Stimulated activated CD8-positive, alpha-beta memory T cell treated with anti-CD3 and anti-CD28 coated beads, Interleukin-15, amount 100 ng/mL, for 48 hours (primary cell): Measurements from ENCODE around the gene COL4A2.
"Not testable (repeated sequence)": the region's sequence is repeated elsewhere in the genome, so short reads cannot be mapped to it uniquely, and the experiment has no call there.

Experiments used
- DNase-seq, 2 donors: peaks; one replicate each; pipeline ENCODE4 v3.0.0-alpha.2; 2020; ENCODE audit warnings: low read depth in 2 of 2

The COL4A2 gene

DNA sequence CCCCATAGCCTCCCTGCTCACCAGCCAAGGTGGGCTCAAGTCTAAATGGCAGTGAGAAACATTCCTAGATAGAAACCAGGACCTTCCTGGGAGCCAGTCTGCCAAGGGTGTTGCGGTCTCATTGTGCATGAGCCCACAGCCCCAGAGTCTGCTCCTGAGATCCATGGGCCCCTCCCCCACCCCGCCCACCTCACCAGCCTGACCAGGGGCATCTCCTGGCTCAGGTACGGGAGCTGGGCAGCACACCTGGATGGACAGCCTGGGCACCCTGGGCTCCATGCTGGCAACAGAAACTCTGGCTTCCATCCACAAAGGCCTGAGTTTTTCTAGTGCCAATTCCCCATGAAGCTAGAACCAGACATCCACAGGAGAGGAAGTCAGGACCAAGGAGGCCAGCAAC, 188.8 kb downstream of the COL4A2 start:
- DNase-seq: no peak

GRCh38 chr13:110496281-110496680, 189.2 kb downstream of the COL4A2 start:
- DNase-seq: no peak

DNA sequence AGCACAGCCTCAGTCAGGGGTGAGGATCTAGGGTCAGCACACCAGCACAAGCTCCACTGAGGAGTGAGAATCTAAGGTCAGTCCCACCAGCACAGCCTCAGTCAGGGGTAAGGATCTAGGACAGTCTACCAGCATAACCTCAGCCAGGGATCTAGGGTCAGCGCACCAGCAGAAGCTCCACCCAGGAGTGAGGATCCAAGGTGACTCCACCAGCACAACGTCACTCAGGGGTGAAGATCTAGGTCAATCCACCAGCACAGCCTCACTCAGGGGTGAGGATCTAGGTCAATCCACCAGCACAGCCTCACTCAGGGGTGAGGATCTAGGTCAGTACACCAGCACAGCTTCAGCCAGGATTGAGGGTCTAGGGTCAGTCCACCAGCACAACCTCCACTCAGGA, 189.9 kb downstream of the COL4A2 start:
- no peak for DNase-seq

DNA sequence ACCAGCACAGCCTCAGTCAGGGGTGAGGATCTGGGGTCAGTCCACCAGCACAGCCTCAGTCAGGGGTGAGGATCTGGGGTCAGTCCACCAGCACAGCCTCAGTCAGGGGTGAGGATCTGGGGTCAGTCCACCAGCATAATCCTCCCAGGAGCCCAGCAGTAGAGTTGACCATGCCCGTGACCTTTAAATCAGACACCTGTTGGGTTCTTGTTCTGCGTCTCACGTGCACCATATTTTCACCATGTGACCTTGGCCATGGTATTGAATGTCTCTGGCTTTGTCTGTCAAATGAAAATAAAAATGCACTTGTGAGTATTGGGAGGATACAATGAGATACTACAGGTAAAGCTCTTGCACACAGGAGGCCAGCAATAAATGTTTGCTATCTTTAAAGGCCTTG, 190.8 kb downstream of the COL4A2 start:
- not testable (repeated sequence) for DNase-seq

GRCh38 chr13:110498327-110498726, 191.2 kb downstream of the COL4A2 start:
- DNase-seq: no peak

GRCh38 chr13:110498765-110499164, 191.7 kb downstream of the COL4A2 start:
- DNase-seq: no peak

DNA sequence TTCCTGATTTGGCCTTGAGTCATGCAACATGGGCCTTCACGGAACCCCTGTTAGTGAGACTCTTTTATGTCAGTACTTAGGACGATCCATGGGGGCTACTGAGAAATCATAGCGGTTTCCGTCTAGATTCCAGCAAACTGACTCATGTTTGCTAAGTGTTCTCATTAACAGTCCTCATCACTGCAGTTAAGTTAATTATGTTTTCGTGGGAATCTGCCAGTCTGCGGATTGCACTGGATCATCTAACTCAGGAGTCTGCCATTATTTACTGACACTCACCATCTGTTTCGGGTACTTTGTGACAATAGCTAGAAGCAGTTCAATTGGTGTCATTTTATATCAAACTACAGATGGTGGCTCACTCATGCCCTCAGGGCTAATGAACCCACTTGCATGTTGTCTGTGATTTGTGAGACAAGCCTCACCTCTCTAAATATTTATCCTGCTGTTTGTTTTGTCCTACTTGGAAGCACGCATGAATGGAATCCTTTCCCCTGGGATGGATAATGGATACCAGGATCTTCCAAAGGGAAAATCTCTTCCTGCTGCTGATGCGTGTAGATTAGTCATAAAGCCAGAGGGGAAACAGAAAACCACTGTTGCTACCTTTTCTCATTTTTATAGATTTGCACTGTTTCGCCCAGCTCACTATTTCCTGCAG, 192.7 kb downstream of the COL4A2 start:
- no peak for DNase-seq

DNA sequence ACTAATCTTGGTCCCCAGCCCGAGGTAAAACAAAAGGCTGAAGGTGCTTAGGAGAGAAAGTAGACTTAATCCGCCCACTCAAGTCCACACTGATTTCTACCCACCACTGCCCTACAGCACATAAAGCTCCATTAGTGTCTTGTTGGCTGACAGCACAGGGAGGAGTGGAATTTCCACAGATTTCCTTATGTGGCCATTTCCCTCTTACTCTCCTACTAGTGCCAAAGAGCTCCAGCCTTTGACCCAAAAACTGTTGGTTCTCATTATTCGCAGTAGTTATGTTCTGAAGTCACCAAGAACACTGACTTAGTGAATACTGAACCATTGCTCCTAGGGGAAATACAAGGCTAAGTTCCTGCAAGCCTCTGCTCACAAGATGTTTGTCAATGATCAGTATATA, 193.3 kb downstream of the COL4A2 start:
- DNase-seq: no peak

DNA sequence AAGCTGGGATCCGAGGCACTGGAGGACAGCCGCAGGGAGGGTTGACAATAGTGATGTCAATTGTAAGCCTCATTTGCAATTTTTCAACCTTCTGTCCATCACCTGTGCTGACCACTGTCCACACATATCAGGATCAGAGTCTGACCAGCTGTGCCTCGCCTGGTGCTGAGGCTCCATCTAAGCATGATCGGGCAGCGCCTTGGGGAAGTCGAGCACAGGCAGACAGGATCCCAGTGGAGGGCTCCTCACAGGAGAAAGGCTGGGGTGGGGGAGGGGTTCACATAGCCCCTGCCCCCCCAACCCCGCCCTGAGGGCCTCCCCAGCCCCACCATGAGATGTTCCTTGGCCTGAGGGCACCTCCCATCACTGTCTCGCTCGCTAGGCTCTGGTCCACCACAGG, 194.1 kb downstream of the COL4A2 start:
- DNase-seq: no peak

DNA sequence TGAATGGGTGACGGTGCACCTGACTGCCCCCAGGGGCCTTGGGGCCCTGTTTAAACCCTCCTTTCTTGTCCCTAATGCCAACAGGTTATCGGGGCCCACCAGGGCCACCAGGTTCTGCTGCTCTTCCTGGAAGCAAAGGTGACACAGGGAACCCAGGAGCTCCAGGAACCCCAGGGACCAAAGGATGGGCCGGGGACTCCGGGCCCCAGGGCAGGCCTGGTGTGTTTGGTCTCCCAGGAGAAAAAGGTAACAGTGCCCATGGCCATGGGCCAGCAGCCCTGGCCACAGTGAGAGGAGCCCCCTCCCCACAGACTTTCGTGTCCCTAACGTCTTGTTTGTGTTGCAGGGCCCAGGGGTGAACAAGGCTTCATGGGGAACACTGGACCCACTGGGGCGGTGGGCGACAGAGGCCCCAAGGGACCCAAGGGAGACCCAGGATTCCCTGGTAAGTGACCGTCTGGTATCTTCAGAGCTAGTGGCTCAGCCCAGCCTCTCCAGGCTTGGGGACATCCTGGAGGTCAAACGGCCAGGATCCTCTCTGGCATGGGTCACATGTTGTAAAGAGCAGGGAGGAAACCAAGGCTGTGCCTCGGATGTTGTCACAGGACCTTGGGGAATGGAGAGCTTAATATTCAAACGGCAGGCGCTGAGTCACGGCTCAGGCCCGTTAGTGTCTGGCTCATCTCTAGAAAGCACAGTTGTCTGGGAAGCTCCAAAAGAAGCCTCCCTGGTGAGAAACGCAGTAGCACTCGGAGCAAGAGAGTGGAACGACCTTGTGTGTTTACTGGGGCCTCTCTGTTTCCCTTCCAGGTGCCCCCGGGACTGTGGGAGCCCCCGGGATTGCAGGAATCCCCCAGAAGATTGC, 196.2 kb downstream of the COL4A2 start:
- DNase-seq: no peak

GRCh38 chr13:110503979-110504499, 197.0 kb downstream of the COL4A2 start:
- DNase-seq: no peak

DNA sequence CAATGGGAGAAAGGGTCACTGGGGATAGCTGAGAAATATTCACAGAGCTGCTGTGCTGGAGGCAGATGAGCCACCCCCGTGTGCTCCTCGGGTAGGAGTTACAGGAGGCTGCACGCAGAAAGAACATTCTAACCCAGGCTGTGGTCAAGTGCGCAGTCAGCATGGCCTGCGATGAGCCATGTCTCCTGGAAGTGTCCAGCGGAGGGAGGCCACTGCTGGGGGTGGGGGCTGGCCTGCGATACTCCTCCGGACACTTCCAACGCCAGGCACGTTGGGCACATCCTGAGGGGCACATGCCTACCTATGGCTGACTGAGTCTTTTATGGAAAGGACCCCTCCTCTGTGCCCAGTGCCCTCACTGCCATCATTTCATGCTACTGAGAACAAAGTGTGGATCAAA, 198.5 kb downstream of the COL4A2 start:
- DNase-seq: no peak

- DNase-seq: no peak
Observed at GRCh38 chr13:110506396-110506795, 199.3 kb downstream of the COL4A2 start.

GRCh38 chr13:110506859-110507566, 199.9 kb downstream of the COL4A2 start:
- DNase-seq: no peak

GRCh38 chr13:110507678-110508381, 200.7 kb downstream of the COL4A2 start:
- no peak for DNase-seq

DNA sequence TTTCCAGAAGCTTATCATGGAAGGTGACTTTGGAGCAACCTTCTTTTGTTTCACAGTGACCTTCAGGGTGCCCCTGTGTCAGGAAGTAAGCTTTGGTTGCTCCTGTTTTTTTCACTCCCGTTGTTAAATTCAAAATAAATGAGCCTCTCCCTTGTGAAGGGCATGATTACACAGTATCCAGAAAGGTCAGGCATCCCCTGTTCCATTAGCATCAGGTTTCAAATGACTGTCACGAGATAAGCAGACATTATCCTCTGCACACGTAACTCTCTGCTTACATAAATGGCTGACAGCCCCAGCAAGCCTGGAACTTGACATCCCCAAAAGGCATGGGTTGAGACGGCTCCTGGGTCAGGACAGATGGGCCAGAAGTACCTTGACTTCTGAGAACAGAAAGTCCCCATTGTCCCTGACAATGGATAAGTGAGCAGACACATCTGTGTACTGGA, 202.4 kb downstream of the COL4A2 start:
- no peak for DNase-seq

GRCh38 chr13:110509971-110510786, 203.1 kb downstream of the COL4A2 start:
- DNase-seq: no peak

DNA sequence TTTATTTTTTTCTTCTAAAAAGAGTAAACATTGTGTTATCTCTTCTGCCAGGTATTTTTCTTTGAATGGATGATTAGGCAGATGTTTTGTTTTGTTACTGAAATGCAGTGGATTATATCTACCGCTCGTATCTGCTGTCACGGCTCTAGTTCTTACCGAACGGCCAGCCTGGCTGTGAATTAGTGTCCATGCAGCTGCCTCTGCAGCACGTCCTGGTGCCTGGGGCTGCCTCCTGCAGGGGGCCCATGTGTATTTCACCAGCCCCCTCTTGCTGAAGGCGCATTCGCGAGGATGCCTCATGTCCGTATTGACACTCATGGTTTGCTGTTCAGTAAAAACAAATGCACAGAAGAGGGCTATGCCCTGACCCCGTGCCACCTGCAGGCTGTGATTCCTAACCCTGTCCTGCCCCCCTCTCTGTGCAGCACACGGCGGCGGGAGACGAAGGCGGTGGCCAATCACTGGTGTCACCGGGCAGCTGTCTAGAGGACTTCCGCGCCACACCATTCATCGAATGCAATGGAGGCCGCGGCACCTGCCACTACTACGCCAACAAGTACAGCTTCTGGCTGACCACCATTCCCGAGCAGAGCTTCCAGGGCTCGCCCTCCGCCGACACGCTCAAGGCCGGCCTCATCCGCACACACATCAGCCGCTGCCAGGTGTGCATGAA, 204.6 kb downstream of the COL4A2 start:
- DNase-seq: no peak

GRCh38 chr13:110512198-110512740, 205.2 kb downstream of the COL4A2 start:
- DNase-seq: no peak

- DNase-seq: no peak
Observed at GRCh38 chr13:110516500-110516899, 209.4 kb downstream of the COL4A2 start.
